GM21529 (cell line): ENCODE results near the gene EYS.
"Not testable (repeated sequence)": the region's sequence is repeated elsewhere in the genome, so short reads cannot be mapped to it uniquely, and the experiment has no call there.

Experiments used
- ATAC-seq: cut with Tn5 transposase; IDR thresholded peaks from one replicate; pipeline ENCODE4 v1.9.1; 2021; ENCODE audit not compliant: unreplicated experiment

EYS gene

GRCh38 chr6:63785006-63785405 lies 1922.0 kb downstream of the EYS start:
- no peak for ATAC-seq

GRCh38 chr6:63783096-63783495 lies 1923.9 kb downstream of the EYS start:
- ATAC-seq: no peak

GRCh38 chr6:63774961-63775360 lies 1932.1 kb downstream of the EYS start:
- no peak for ATAC-seq

- ATAC-seq: no peak
Observed at GRCh38 chr6:63773200-63773599, 1933.8 kb downstream of the EYS start.

GRCh38 chr6:63765828-63766227 lies 1941.2 kb downstream of the EYS start:
- ATAC-seq: no peak

- peak; percentile 55 for ATAC-seq
Observed at GRCh38 chr6:63764318-63764916, 1942.6 kb downstream of the EYS start.

GRCh38 chr6:63760199-63760598 lies 1946.8 kb downstream of the EYS start:
- no peak for ATAC-seq

- ATAC-seq: no peak
Observed at GRCh38 chr6:63759605-63760105, 1947.4 kb downstream of the EYS start.

- ATAC-seq: no peak
Observed at GRCh38 chr6:63757826-63758225, 1949.2 kb downstream of the EYS start.

- not testable (repeated sequence) for ATAC-seq
Observed at GRCh38 chr6:63757275-63757674, 1949.8 kb downstream of the EYS start.

GRCh38 chr6:63750400-63750799 lies 1956.6 kb downstream of the EYS start:
- ATAC-seq: no peak

- ATAC-seq: no peak
Observed at GRCh38 chr6:63745784-63746183, 1961.2 kb downstream of the EYS start.

GRCh38 chr6:63744810-63745209 lies 1962.2 kb downstream of the EYS start:
- no peak for ATAC-seq

- ATAC-seq: no peak
Observed at GRCh38 chr6:63743691-63744090, 1963.3 kb downstream of the EYS start.

- no peak for ATAC-seq
Observed at GRCh38 chr6:63742060-63742459, 1965.0 kb downstream of the EYS start.

- no peak for ATAC-seq
Observed at GRCh38 chr6:63740709-63741108, 1966.3 kb downstream of the EYS start.

GRCh38 chr6:63739094-63739687 lies 1967.8 kb downstream of the EYS start:
- no peak for ATAC-seq

GRCh38 chr6:63738190-63738589 lies 1968.8 kb downstream of the EYS start:
- ATAC-seq: not testable (repeated sequence)

- no peak for ATAC-seq
Observed at GRCh38 chr6:63734923-63735322, 1972.1 kb downstream of the EYS start.

GRCh38 chr6:63732336-63732735 lies 1974.7 kb downstream of the EYS start:
- no peak for ATAC-seq

GRCh38 chr6:63731930-63732329 lies 1975.1 kb downstream of the EYS start:
- ATAC-seq: no peak

GRCh38 chr6:63730311-63730710 lies 1976.7 kb downstream of the EYS start:
- ATAC-seq: no peak

GRCh38 chr6:63724721-63725120 lies 1982.3 kb downstream of the EYS start:
- ATAC-seq: no peak
